HT1080 (cell line): ENCODE measurements around the gene CDADC1. TPM values are rescaled to one million over a fixed set of nuclear protein-coding genes. Genes with fewer than 3 reads are reported as not detected.
A peak's percentile ranks its signal among the peaks of the same experiment; 100 is the strongest.
"Not testable (repeated sequence)": the region's sequence is repeated elsewhere in the genome, so short reads cannot be mapped to it uniquely, and the experiment has no call there.

ENCODE experiments used
- DNase-seq: peaks from one replicate; pipeline ENCODE4 v3.0.0-alpha.2; 2015; ENCODE audit warnings: low read depth
- total RNA-seq: library from RNA; depleted of rRNA; stranded (reverse); fragments of >200 nt; shearing (Covaris generic); gene quantifications from 2 replicates; pipeline ENCODE4 v1.2.3, GENCODE V29; 2014

The CDADC1 gene
- total RNA-seq, 1 experiment from 2014 or later: 2.8 TPM

DNA sequence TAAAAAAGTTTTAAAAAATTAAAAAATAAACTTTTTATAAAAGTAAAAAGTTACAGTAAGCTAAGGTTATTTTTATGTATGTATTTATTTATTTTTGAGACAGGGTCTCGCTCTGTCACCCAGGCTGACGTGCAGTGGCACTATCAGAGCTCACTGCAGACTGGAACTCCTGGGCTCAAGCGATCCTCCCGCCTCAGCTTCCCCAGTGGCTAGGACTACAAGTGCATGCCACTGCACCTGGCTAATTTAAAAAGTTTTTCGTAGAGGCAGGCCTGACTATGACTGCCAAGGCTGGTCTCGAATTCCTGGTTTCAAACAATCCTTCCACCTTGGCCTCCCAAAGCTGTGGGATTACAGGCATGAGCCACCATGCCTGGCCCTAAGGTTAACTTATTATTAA is 64.1 kb downstream of the CDADC1 start:
- DNase-seq: no peak

DNA sequence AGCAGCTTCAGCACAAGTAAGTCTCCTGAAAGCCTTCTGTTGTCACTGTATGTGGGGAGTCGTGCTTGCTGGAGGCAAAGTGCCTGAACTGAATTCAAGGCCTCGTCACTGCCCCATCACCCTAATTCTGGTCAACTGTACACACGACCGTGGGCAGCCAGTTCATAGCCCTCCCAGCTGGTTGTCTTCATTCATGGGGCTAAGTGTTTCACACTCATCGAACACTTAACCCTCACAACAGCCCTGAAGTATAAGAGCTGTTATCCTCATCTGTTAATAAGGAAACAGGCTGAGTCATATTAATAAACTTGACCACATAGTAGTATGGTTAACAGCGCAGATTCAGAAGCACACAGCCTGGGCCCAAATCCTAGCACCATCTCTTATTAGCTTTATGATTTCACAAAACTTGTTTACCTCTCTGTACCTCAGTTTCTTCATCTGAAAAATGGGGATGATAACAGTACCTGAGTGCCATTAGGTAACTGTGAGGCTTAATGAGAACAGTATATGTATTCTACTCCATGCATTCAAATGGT is 66.7 kb downstream of the CDADC1 start:
- no peak for DNase-seq

DNA sequence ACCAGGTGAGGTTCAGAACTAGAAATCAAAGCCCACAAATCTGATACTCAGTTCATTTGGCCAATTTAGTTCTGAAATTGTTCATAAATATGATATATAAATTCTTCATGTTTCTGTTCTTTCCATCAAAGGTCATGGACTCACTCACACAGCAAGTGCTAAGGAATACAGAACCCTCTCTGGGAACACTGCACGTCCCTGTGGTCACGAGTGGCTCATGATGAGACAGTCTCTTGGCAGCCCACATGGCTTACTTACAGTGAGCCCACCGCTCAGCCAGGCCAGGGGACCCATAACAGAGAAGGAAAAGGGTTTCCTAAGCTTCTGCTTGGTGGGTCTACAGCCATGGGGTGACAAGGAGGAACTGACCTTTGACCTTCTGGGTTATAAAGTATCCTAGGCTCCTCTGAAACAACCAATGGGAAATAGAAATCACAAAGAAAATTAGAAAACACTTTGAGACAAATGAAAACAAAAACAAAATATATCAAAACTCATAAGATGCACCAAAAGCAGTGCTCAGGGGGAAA is 67.4 kb downstream of the CDADC1 start:
- peak; percentile 17 for DNase-seq

DNA sequence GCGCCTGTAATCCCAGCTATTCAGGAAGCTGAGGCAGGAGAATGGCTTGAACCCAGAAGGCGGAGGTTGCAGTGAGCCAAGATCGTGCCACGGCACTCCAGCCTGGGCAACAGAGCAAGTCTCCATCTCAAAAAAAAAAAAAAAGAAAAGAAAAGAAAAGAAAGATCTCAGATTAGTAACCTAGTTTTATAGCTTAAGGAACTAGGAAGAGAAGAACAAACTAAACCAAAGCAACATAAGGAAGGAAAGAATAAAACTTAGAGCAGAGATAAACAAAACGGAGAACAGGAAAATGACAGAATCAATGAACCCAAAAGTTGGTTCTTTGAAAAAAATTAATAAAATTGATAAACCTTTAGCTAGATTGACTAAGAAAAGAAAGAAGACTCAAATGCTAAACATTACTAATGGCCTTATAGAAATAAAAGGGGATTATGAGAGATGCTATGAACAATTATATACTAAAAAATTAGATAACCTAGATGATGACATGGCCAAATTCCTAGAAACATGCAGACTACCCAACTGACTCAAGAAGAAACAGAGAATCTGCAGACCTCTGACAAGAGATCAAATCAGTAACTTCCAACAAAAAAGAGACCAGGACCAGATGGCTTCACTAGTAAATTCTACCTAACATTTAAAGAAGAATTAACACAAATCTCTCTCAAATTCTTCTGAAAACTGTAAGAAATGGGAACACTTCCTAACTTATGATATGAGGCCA is 68.2 kb downstream of the CDADC1 start:
- no peak for DNase-seq

DNA sequence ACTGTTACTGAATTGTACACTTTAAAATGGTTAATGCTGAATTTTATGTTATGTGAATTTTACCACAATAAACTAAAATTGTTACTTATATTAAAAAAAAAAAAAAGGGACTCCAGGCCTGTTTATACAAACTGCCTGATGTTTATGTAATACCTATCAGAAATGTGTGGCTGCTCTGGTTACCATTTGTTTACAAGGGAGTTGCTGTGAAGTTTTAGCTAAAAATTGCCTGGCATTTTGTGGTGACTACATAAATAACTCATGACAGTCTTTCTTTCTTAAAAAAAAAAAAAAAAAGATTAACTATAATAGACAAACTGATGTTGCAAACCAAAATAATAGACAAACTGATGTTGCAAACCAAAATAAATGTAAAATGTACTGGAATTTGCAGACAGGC is 71.8 kb downstream of the CDADC1 start:
- no peak for DNase-seq

DNA sequence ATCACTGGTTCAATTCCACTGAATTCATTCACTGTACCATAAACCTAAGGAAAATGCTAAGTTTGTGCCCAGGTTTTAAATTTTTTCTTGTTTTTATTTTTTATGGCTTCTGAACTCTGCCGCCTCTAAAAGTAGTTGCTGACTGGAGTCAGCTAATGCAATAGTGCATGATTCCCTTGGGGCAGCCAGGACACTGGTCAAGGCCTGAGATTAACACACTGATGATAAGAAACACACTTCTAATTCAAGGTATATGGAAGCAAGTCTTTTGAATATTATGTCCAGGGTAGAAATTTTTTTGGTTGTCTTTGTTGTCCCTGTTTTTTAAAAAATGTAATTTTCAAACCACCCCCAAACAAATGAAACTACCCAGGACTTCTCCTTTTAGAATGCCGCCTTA is 72.2 kb downstream of the CDADC1 start:
- DNase-seq: no peak

DNA sequence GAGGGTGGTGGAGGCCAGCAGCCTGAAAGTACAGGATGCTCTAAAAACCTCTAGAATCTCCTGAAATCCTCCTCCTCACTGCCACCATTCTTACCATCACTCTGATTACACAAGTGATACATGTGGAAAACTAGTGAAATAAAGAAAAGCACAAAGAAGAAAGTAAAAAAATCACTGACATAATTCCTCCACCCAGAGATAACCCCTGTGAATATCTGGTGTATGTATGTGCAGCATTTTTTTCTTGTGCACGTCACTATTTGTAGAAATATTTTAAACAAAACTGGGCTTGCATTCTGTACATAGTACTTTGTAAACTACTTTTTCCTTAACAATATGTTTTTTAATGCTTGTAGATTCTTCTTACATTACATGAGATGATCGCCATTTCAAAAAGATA is 73.2 kb downstream of the CDADC1 start:
- DNase-seq: no peak

DNA sequence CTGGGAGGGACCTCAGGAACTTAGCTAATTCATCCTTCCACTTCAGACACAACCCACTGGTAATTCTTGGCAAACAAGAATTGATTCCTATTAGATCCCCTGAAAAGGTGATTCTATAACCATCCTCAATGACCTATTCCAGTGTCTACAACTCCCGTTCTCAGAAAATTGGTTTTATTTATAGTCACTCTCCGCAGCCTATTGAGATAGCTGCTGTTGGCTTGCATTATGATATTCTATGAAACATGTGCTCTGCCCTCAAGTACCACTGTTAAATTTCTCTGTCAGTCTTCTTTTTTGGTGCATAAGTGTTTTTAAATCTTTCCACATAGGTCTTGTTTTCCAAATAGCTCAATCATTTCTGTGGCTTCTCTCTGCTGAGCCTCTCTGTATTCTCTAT is 75.0 kb downstream of the CDADC1 start:
- DNase-seq: no peak

DNA sequence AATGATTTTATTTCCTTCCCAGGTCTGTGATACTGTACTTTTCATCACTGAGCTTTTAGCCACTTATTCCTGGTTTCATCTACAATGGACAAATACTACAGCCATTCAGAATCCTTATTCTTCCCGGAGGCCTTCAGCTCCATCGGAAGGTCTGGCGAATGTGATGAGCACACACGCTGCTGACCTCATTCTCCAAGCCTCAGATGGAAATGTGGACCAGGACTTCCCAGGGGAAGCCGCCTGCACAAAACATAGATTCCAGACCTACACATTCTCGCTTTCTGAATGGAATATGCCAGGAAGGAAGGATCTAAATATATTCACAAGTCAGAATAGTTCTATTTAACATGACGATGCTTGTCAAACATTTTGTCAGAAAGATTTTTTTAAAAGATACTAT is 75.6 kb downstream of the CDADC1 start:
- no peak for DNase-seq

DNA sequence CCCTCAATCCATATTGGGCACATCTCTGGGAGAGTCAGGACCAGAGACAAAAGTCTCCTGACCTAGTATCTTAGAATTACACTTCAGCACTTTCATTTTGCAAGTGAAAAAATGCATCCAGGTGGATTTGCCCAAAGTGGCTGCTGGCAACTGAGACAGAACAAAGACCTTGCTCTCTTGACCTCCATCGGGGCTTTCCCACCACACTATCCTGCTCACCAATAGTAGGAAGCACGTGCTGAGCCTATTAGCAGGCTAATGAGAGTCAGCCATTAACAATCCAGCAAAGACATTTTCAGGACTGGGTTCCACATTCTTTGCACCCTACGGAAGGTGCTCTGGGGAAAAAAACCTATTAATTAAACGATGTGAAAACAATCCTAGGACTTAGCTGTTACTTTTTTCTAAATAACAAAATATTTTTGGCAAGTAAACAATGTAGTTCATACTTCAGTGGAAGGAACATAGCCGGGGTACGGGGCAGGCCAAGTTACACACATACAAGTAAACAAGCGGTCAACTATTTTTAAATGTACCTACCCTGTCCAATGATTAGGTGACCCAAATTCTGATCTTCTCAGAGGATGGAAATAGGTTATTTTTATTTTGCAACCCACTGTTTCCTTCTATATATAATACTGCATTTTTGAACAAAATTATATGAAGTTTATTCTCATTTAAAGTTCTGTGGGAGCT is 78.6 kb downstream of the CDADC1 start:
- no peak for DNase-seq

DNA sequence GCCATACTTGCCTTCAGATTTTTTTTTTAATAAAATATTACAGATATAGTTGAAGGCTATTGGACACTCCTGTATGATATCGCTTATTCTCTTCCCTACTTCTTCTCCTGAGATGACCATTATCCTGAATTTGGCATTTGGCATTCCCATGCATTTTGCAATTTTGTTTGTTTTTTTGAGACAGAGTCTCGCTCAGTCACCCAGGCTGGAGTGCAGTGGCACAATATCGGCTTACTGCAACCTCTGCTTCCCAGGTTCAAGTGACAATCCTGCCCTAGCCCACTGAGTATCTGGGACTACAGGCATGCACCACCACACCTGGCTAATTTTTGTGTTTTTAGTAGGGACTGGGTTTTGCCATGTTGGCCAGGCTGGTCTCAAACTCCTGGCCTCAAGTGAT is 79.4 kb downstream of the CDADC1 start:
- DNase-seq: not testable (repeated sequence)

DNA sequence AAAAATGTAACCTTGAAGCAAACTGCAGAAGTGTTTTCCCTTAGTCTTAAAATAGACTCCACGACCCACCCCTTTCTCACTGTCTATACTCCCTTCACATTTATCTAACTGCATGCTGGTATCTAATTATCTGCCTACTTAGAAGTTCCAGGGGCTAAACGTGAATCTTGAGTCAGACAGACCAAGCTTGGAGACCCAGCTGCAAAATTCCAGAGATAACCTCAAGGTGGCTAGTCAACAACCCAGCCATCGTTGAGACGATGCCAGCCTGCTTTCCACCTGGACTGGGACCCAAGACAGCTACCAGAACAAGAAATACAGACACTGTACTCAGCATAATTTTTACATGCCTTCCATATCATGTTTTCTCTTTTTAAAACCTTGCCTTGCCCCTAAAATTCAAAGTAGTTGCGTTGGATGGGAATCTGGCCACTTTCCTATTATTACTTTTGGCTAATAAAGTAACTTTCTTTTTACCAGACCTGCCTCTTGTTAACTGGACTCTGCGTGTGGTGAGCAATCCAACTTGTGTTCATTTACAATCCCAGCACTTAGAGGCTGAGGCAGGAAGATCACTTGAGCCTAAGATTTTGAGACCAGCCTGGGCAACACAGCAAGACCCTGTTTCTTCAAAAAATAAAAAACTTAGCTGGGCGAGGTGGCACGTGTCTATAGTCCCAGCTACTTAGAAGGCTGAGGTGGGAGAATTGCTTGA is 82.3 kb downstream of the CDADC1 start:
- no peak for DNase-seq

DNA sequence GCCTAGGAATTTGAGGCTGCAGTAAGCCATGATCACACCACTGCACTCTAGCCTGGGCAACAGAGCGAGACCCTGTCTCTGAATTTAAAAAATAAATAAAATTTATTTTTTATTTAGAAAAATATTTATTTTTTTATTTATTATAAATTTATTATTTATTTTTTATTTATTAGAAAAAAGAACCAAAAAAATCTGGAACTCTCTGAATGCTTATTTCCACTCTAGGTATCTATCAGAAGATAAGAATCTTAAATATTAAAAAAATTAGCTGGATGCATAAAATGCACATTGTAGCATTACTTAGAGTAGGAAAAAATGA is 82.8 kb downstream of the CDADC1 start:
- DNase-seq: no peak

DNA sequence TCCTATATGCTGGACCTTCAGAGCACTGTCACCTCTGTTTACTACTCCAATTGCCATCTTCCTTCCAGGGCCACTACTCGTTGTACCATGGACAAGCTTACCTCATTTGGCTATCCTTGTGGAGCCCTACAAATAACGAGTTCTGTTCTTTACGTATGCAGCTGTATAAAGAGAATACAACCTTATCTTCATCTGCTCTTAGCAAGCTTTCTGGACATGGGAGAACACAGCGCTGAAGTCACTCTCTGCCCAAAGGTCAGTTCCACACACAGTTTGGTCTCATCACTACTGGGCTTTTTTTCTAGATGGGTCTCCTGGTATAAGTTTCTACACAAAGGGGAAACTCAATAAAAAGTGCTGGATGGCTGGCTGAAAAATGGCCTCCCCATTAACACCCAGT is 88.9 kb downstream of the CDADC1 start:
- no peak for DNase-seq

DNA sequence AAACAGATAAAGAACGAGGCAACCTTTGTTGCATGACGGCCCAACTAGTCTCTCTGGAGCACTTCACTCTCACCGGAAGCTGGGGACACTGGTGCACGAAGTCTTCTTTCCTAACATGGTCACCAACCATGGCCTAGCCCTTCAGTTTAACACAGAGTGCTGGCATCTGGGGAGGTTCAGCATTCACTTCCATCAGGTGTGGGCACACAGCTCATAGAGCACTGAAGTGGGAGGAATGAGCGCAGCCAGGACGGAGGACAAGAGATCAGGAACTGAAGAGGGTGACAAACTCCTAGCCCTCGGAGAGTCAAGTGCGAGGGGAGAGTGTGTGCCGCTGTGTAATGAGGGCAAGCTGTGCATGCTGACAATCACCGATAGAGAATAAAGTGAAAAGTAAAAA is 92.4 kb downstream of the CDADC1 start:
- DNase-seq: no peak

DNA sequence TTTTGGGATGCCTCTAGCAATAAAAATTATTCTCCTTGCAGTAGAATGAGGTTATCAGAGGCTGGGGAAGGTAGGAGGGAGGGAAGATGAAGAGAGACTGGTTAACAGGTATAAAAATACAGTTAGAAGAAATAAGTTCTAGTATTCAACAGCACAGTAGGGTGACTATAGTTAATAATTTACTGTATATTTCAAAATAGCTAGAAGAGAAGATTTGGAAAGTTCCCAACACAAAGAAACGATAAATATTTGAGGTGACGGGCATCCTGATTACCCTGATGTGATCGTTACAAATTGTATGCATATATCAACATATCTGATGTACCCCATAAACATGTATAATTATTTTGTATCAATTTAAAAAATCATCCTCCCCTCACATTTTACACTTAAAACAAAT is 93.8 kb downstream of the CDADC1 start:
- DNase-seq: no peak

DNA sequence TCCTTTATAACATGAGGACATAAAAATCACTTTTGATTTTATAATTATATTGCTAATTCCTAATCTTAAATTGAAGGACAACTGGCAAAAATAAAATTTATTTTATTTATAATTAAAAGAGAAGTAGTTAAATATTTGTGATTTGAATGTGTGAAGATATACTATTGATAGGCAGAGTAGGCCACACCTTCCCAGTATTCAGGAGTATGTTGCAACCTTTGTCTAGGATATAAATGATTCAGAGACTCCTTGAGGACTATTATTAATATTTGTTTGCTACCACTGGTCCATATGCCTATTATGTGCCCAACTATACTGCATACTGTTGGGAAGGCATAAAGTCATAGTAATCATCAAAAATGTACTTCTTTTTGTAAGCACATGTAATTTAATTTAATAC is 94.2 kb downstream of the CDADC1 start:
- no peak for DNase-seq

DNA sequence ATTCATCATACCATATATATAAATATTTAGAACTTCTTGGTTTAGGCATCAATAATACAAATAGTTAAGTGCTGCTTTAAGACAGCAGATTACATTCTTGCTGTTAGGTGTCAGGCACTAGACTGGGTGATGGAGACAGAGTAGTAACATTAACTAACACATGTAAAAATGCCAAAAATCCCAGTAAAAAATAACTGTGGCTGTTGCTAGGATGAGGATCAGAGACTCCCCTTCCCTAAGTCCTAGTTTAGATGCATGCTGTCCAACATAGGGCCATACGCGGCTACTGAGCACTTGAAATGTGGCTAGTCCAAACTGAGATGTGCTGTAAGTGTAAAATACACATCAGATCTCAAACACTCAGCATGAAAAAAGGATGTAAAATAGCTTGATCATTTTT is 94.7 kb downstream of the CDADC1 start:
- DNase-seq: no peak
